NK-92 (cell line): ENCODE results near the gene GLIPR1L2.
"Not testable (repeated sequence)": the region's sequence is repeated elsewhere in the genome, so short reads cannot be mapped to it uniquely, and the experiment has no call there.

Experiments used
- DNase-seq: peaks from one replicate; lab custom pipeline; 2025; ENCODE audit not compliant: unreplicated experiment; lab: John Stamatoyannopoulos, UW

GLIPR1L2 gene

DNA sequence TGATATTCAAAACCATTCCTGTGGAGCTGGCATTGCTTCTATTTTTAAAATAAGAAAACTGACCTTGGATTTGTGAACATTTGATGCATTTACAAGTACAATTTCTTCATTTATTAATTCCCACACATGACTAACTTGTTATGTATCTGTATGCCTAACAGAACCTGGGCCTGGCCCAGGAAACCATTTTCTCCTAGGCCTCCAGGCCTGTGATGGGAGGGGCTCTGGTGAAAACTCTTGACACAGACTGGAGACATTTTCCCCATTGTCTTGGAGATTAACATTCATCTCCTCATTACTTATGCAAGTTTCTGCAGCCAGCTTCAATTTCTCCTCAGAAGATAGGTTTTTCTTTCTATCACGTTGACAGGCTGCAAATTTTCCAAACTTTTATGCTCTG lies 42.0 kb downstream of the GLIPR1L2 start:
- no peak for DNase-seq

DNA sequence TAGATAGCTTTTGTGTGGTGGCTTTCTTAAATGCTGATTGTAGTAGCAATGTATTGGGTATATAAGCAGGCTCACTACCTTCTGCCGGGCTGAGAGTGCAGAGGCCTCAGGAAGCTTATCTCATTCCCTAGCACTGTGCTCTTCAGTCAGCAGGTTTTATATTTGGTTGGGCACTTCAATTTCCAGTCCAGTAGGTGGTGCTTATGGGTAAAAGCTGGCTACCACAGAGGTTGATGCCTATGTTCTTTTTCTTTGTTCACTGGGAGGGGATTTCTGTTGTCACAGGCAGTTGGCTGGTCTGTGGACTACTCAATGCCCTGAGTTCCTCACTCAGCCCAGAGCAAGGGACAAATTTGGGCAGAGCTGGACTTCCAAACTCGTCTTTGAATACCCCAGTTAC lies 46.7 kb downstream of the GLIPR1L2 start:
- no peak for DNase-seq

DNA sequence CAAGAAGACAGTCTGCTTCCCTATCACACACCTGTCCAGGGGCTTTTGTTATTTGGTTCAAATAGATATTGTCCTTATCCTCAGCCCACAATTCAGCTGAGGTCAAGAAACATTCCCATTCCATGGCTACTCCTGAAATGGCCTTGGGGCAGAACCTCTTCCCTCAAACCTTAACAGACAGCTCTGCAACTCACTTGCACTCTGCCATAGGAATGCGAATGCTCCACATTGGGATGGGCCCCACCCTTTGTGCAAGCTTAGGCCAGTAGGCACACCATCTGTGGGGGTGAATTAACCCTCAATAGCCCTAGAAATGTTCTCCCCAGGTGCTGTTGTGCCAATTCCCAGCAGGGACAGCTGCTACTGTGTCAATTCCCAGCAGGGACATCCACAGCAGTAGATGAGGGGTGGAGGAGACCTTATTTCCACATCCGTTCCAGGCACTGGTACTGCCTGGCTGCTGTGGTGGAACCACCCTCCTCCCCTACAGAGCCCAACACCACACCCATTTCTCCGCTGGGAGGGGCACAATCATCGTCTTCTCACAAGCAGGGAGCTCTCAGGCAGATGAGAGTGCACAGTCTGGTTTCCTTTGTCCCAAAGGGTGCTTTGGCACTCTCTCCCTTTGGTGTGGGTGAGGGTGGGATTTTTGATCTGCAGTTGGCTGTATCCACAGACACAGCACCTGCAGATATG lies 47.3 kb downstream of the GLIPR1L2 start:
- DNase-seq = no peak

DNA sequence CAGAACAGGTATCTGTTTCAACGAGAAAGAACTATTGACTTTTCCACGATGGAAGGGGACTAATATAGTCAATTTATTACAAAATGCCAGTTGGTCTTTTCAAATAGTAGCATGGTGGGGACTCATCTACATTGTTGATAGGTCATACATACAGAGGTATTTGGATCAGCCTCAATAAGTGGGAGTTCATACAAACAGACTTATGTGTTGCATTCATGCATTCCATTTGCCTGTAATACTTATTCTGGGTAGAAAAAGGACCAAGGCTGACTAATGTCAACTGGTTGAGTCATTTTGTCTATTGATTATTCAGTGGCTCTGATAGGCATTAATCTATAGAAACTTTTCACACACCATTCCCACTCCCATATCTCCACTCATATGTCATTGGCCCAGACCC lies 48.2 kb downstream of the GLIPR1L2 start:
- DNase-seq = no peak

DNA sequence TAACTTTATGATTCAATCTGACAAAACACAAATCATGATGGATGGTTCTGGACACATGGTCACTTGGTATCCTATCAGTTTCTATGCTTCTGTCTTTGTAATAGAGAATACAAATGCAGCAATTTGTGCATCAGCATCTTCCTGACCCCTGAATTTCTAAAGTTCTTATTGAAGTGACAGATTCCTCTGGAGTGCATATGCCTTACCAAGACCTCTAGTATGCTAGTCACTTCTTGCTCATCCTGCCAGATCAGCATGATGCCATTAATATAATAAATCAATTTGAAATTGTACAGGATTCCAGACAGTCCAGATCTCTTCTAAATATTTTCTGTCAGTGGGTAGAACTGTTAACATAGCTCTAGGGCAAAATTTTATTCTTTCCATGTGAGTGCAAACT lies 49.0 kb downstream of the GLIPR1L2 start:
- no peak for DNase-seq

DNA sequence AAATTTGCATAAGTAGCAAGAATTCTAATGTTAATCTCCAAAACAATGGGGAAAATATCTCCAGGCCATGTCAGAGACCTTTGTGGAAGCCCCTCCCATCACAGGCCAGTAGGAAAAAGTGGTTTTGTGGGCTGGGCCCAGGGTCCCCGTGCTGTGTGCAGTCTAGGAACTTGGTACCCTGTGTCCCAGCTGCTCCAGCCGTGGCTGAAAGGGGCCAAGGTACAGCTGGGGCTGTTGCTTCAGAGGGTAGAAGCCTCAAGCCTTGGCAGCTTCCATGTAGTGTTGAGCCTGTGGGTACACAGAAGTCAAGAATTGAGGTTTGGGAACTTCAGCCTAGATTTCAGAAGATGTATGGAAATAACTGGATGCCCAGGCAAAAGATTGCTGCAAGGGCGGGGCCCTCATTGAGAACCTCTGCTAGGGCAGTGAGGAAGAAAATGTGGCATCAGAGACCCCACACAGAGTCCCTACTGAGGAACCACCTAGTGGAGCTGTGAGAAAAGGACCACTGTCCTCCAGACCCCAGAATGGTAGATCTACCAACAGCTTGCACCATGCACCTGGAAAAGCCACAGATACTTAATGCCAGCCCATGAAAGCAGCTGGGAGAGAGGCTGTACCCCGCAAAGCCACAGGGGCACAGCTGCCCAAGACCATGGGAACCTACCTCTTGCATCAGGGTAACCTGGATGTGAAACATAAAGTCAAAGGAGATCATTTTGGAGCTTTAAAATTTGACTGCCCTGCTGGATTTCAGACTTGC lies 51.0 kb downstream of the GLIPR1L2 start:
- DNase-seq = not testable (repeated sequence)

DNA sequence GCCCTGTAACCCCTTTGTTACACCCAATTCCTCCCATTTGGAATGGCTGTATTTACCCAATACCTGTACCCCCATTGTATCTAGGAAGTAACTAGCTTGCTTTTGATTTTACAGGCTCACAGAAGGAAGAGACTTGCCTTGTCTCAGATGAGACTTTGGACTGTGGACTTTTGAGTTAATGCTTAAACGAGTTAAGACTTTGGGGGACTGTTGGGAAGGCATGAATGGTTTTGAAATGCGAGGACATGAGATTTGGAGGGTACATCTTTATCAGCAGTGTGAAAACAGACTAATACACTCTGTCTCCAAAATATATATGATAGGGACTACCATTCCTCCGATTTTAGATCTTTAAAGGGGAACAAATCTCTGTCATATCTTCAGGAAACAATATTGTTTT lies 51.6 kb downstream of the GLIPR1L2 start:
- DNase-seq = not testable (repeated sequence)

DNA sequence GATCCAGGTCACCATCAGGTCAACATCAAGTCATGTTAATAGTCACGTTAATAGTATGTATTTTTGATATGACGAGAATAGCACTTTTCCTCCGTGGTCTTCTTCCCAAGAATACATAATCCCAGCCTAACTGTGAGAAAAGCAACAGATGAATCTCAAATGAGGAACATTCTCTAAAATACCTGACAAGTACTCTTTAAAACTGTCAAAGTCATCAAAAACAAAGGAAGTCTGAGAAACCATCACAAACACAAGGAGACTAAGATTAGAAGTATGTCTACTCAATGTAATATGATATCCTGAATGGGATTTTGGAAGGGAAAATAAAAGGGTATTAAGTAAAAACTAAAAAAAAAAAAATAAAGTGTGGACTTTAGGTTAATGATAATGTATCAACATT lies 52.8 kb downstream of the GLIPR1L2 start:
- DNase-seq = no peak

DNA sequence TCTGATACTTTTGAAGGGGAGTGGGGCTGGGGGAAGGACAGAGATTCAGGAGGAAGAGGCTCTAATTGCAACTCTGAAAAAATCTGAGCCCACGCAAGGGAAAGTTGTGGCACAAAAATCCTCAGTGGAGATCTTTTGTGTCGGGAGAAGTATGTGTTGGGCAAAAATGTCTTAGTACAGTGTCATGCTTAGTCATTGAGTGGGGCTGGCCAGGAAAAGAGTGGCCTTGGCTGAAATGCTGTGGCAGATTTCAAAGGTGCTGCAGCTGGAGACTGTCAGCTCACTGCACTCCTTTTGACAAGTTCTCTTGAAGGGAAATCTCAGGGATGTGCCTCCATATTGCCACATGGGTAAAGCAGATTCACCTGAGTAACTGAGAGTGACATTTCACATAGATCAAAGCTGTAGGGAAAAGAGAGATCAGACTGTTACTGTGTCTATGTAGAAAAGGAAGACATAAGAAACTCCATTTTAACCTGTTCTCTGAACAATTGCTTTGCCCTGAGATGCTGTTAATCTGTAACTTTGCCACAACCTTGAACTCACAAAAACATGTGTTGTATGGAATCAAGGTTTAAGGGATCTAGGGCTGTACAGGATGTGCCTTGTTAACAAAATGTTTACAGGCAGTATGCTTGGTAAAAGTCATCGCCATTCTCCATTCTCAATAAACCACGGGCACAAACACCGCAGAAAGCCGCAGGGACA lies 53.7 kb downstream of the GLIPR1L2 start:
- no peak for DNase-seq

DNA sequence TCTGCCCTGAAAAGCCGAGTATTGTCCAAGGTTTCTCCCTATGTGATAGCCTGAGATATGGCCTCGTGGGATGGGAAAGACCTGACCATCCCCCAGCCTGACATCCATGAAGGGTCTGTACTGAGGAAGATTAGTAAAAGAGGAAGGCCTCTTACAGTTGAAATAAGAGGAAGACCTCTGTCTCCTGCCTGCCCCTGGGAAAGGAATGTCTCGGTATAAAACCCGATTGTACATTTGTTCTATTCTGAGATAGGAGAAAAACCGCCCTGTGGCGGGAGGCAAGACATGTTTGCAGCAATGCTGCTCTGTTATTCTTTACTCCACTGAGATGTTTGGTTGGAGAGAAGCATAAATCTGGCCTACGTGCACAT lies 54.2 kb downstream of the GLIPR1L2 start:
- DNase-seq = not testable (repeated sequence)

DNA sequence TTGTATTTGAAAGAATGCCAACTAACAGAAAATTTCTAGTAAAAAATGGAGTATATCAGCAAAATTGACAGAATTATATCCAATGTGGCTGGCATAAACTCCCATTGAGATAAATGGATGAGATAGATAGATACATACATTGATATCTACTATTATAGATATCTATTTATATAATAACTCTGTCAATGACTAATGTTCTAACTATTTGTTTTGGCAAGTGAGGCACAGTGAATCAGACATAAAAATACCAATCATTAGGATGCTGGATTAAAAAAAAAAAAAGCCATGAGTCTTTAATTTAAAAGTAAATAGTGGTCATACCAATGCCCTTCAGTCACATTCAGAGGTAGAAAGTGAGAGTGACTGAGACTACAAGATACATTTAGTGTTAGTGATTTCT lies 56.0 kb downstream of the GLIPR1L2 start:
- DNase-seq = no peak

DNA sequence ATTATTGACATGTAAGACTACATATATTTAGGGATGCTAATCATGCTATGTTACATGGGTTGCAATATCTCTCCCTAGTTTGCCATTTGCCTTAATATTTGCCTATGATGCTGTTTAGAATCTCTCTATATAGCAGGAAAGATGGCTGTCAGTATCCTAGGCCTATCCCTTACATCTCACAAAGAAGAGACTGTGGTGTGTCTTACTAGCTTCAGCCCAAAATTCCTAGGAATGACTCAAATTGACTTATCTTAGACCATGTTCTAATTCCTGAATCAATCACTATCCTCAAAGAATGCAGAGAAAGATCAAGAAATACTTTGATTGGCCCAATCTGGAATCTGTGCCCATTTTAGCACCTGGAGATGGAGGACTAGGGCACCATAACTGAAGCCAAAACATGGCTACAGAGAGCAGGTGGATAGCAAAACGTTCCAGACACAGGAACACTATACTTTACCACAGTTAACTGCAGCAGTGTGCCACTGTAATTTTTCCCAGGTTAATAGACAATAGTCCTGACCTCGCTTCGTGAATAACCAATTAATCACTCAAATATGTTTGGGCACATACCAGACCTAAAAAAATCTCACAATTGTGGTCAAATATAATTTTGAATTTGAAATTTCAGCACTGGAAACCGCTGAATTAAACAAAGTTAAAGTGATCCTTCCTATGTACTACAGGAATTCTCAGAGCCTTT lies 57.0 kb downstream of the GLIPR1L2 start:
- DNase-seq = no peak

DNA sequence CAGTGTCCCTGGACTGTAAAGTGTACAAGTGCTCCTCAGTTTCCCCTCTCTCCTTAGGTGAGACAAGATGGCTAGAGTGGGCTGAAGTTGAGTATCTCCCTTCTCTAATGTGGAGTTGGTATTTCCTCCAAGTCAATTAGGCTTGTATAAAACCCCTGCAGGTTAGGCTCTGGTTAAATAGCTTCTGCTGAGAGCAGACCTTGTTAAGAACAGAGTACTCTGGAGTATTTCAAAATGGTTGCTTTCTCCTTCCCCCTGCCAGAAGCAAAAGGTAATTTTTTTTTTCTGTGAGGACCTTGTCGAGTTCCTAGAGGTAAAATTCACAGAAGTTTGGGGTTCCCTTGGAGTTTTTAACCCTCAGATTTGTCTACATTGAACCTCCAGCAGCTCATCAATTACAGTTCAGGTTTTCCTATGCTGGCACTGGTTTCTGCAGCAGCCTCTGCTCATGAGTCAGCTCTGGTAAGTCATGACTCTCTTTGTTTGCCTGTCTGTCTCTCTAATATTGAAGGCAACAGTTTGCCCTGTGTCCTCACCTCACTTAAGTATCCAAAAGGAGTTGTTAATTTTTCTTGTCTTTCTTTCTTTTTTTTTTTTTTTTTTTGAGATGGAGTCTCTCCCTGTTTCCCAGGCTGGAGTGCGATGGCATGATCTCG lies 61.9 kb downstream of the GLIPR1L2 start:
- no peak for DNase-seq

DNA sequence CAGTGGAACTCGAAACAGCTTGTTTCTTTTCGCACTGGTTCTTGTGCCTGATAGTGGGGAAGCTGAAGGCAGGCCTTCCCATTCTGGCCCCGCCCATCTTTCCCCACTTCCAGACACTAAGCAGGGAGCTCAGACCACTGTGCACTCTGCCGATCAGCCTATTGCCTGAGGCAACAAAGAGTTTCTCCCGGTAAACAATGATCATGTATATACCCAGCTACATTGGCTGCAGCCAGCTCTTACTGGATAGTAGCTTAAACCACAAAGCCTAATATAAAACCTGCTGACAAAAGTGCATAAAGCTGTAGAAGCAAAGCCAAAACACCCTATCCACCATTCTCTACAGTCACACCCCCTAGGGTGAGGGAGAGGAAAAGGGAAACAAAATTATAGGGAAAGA lies 65.0 kb downstream of the GLIPR1L2 start:
- no peak for DNase-seq

DNA sequence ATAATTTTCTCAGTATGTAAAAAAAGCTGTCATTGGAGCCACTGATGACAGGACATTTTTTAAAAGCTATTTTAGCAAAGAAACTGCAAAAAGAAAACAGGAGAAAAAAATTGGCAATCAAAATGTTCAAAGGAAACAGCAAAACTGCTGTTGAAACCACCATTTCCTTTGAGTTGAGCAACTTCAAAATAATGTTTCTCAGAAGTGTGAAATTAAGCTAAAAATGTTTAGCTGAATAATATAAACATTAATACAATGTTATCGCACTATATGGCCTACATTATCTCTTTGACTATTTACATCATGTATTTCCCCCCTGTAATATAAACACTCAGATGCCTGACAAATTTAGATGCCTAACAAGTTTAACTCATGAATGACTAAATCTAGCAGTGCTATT lies 66.3 kb downstream of the GLIPR1L2 start:
- no peak for DNase-seq

DNA sequence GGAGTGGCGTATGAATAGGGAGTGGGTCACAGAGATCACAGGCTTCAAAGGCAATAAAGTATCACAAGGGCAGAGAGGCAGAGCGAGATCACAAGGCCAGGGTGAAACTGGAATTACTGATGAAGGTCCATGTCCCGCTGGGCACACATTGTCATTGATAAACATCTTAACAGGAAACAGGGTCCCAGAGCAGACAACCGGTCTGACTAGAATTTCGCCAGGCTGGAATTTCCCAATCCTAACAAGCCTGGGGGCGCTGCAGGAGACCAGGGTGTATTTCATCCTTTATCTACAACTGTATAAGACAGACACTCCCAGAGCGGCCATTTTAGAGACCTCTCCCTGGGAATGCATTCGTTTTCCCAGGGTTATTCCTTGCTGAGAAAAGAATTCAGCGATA lies 67.0 kb downstream of the GLIPR1L2 start:
- not testable (repeated sequence) for DNase-seq

DNA sequence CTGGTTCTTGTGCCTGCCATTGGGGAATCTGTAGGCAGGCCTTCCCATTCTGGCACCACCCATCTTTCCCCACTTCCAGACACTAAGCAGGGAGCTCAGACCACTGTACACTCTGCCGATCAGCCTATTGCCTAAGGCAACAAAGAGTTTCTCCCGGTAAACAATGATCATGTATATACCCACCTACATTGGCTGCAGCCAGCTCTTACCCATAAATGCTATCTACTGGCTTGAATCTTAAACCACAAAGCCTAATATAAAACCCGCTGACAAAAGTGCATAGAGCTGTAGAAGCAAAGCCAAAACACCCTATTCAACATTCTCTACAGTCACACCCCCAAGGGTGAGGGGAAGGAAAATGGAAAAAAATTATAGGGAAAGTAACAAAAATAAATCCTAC lies 68.9 kb downstream of the GLIPR1L2 start:
- no peak for DNase-seq

DNA sequence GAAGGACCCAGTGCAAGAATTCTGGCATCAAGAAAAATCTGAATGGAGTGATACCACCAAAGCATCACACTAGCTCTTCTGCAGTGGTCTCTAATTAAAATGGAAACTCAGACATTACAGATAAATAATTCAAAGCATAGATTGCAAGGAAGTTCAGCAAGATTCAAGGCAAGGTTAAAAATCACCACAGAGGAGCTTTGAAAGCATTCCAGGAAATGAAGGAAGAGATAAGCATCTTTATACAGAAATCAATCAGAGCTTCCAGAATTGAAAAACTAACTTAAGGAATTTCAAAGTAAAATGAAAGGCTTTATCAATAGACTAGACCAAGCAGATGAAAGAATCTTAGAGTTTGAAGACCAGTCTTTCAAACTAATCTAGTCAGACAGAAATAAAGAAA lies 69.3 kb downstream of the GLIPR1L2 start:
- no peak for DNase-seq

DNA sequence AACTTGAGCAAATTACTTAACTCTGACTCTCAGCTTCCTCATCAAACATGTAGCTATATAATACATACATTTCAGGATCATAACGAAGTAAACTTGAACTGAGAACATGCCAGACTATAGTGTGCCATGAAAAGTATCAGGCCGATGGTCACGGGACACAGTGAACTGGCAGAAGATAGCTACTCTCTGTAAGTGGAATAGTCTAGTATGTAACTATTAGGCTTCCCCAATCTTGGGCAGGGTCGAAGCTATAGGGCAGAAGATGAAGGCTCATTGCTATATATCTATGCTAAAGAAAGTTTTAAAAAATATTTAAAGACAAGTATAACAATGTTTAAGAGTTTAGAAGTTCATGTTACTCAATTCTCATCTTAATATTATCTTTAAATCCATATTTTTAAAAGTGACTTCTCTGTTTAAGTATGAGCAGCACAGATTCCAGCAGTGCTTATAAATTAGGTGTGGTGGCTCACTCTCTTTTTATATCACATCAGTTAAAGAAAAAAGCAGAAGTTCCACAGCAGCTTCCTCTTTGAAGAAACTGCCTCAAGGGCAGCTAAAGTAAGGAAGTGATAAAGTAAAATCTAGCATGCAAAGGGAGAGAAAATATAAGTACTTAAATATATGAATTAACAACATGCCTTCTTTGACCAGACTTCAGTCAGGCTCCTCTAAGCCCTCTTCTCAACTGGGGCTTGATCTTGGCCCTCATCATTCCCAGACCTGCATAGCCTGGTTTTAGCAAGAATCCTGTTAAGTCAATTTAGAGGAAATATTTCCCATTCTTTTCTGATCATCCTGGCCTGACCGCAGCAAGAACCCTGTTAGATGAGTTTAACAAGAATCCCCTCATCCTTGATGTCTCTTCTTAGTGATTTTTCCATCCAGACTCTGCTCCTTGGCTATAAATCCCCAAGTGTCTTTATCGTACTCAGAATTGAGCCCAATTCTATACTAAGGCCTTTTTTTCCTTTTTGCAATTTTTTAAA lies 81.3 kb downstream of the GLIPR1L2 start:
- DNase-seq = no peak

DNA sequence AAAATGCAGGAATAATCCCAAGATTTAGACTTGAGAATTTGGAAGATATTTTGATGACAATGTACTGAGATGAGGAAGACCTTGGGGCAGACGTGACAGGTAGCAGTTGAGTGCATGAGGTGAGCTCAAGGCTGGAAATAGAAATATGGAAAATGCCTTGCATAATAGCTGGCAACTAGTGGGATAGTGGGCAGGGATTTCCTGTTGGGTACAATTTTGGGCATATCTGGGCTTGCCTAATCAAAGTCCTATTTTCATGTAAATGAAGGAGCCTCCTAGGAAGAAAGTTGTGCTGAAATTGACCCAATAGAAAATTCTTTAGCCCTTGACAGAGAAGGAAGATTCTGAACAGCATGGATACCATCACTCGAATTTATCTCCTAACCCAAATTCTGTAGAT lies 83.2 kb downstream of the GLIPR1L2 start:
- DNase-seq = no peak
